GM21447 (cell line): ENCODE data around the gene DPF3.

Experiments used
- ATAC-seq: cut with Tn5 transposase; IDR thresholded peaks from one replicate; pipeline ENCODE4 v1.9.1; 2021; ENCODE audit not compliant: unreplicated experiment

Gene DPF3

DNA sequence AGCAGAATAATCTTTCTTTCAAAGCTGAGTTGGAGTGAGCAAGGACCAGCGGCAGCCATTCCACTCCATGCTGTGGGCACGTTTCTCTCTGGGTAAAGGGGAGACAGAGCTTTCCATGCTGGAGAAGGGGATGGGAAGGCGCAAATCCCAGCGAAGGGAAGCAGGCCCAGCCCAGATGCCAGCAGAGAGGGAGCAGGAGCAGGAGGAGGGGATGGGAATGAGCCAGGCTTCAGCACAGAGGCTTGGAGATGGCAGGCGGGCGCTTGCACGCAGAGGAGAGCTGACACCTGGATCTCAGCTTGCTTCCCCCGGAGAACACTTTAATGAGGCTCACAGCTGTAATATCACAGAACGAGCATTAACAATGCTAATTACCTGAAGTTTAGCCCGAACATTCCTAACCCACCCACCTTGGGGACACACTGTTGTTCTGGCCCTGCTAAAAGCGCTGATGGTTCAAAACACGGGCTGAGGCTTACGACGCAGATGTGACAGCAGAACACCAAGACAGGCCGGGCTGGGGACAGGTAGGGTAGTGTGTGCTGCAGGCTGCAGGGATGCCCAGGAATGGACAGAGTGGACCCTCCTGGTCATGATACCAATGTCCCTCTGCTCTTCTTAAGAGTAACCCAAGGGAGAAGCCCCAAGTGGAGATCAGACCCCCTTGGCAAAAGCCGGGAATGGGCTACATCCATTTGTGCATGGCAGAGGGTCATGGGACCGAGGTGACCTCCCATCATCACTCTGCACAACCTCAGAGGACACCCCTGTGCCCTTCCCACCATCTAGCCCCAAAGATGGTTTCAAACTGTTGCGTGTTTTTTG is 288.6 kb downstream of the DPF3 start:
- no peak for ATAC-seq

DNA sequence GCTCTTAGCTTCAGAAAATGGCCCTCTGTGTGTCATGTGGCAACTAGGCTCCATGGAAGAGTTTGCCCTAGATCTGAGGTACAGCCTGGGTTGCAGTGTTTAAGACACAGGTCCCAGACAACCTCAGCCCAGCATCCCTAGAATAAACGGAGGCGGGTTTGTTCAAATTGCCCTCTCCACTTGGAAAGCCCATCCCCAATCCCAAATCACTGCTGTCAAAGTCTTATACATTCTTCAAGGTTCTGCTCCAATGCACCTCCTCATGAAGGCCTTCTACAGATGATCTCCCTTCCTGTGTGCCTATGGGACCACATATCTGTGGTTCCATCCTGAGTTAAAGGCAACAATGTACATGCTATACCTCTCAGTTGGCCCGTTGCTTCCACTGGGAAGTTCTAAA is 289.8 kb downstream of the DPF3 start:
- no peak for ATAC-seq

DNA sequence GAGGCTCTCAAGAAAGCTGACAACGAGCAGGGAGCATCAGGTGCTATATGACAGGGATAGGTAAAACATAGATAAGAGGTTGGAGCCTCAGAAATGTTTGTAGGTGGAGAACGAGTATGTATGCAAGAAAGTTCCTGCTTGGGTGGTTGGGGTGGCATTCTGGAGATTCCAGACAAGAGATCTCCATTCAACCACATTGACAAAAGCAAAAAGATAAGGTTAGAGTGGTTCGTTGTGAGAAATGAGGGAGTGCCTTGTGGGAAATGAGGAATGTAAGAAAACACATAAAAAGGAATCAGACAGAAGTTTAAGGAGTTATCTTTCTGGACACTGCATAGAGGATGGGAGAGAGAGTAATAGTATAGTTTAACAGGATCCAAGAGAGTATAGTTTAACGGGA is 290.3 kb downstream of the DPF3 start:
- ATAC-seq: no peak

DNA sequence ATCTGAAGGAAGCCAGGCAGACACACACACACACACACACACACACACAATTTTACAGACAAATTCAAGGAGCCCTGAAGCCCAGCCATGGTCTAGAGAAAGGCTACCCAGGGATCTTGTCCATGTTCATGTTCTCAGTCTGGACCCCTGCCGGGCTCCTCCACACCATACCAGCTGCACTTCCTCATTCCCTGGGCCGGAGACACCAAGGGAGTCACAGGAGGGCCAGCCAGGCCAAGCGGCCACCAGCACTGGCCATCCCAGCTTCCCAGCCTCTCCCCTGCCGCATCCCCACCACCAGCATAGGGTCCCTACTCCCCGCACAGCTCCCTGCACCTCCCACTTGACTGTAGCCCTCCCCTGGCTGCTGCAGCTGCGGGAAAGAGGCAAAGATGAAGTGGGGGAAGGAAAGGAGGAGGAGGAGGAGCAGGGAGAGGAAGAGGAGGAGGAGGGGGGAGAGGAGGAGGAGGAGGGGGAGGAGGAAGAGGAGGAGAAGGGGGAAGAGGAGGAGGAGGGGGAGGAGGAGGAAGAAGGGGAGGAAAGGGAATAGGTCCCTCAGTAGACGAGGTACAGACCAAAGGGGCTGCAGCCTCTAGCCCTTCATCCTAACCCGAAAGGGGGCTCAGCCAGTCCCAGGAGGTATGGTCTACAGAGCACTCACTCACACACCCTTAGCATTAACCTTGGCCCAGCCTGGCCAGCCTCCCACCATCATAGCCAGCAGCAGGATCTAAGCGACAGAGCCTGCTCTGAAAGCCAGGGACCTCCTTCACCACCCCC is 293.2 kb downstream of the DPF3 start:
- no peak for ATAC-seq

DNA sequence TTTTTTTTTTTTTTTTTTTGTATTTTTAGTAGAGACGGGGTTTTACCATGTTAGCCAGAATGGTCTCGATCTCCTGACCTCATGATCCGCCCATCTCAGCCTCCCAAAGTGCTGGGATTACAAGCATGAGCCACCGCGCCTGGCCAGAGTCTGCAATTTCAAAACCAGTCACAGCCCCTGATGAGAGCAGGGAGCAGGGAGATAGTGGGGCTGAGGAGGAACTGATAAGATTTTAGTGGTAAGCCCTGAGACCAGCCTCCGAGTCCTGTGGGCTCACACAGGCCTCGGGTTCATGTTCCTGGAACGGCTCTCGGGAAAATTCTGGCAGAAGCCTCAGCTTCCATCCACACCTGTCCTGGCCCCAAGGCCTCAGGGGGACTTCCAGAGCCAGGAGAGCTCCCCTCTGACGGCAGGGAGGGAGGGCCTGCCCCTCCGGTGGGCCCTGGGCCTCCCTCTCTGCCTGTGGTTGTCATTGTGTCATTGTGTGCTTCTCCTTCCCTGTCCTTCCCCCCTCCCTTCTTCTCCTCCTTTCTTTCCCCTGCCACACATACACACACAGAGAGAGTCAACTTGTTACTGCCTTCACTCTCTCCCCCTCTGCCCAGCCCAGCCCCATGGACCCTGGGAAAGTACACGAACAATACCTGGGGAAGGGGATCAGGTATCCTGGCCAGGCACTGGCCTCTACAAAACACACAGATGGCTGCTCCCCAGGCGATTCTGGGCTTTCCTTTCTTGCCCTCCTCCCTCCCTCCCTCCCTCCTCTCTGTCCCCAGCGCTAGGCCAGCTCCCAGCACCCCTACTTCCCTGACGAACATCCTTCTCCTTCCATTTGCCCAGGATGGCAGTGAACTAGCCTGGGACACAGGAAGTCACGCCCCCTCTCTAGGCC is 294.1 kb downstream of the DPF3 start:
- no peak for ATAC-seq

DNA sequence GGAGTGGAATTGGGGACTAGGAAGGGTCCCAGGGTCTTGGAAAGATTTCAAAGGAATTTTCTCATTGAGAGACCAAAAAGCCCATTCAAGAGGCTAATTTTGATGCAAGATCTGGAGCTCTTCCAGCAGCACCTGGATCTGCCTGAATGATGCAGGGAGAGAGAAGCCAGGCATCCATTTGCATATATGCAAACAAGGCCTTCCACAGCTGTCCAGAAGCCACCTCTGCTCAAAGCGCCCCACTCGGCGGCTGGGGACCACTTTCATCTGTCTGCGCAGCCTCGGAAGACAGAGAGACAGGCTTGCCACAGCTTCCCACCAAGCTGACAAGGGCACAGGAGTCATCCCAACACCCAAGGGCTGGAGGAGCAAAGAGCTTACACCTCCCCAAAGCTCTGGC is 295.6 kb downstream of the DPF3 start:
- no peak for ATAC-seq

DNA sequence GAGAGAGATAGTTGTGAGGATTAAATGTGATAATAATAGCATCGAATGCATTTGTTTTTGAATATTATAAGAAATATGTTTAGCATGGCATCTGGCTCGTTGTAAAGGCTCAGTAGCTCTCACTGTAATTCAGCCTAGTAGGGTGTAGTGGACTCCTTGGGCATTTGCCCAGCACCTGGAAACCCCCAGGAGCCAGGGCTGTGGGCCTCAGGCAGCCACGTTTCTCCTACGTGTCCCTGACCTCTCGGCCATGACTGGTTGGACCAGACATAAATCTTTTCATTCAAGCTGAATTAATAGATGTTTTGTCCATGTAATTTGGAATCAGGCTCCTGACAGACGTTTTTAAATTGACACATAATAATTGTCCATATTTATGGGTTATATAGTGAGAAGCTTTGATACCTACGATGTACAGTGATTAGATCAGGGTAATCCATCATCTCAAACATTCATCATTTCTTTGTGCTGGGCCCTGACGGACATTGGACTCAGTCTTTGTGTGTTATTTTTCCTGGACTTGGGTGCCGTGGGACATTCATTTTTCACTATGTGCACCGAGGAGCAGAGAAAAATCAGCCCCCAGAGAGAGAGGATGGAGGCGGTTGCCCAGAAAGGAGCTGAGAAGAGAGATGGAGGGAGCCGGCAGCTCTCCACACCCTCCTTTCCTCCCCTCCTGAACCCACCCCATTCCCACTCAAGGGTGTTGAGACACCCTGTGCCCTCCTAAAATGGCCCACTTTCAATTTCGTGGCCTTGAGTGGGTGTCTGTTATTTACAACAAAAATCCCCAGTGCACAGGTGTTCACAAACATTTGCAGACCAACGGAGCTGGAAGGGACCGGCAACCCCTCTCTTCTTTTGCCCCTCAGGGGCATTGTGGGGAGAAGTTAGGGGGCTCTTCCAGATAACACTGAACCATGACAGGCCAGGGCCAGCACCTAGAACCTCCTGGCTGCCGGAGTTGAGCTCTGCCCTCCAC is 296.4 kb downstream of the DPF3 start:
- no peak for ATAC-seq

DNA sequence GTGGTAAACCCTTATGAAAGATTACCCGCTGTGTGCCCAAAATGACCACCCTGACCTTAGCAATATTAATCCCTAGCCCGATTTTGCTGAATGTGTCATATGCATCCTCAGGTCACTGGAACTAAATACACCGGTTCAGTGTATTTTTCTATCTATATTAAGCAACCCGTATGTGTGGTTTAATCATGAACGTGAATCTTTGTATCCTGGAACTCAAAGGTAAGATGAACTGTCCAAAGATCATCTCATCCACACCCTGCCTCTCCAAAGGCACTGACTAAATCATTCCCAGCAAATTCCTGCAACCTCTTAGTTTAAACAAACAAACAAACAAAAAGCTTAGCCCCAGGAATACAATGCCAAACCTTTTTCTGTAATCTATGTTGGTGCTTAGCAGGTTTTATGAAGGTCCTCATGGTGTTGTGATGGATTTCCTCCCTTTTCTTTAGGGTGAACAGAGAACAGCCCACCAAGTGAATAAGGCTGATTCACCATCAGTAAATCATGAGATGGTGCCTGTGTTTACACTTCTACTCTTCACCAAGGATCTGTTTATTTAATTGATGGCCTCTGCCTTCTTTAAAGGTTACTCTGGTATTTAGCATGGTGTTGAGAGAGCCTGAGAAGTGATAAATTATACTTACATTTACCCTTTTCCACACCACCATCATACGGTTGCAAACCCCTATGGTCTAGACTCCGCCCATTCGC is 298.6 kb downstream of the DPF3 start:
- no peak for ATAC-seq

DNA sequence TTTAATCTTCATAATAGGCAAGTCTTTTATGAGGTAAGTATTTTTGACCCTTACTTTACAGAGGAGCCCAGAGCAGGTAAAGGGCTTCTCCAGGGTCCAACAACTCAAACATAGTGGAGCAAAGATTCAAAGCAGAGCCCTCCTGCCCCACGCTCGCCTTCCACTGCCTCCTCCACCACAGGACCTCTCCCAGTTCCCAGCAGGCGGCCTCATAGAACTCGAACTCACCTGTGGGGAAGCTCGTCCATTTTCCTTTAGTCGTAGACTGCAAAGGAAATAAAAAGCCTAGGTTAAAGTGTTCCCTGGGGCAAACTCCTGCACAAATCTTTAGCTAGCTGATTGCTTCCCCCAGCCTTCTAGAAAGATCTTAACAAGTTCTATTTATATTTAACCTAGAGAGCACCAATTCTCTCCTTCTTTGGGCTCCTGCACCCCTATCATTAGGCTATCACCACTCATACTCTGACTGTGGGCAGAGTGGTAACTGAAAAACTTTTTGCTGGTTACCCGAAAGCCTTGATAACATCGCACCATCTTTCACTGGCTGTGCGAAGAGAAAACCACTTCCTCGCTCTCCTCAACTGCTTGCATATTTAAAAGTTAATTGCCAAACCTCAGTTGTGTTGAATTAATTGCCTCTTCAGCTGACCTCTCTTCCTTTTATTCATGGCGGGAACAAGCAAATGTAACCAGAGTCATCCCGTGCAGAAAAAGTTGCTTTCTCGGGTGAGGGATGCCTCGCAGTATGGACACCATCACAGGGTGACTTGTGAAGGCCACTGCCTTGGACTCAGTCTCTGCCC is 299.6 kb downstream of the DPF3 start:
- ATAC-seq: peak; percentile 58

DNA sequence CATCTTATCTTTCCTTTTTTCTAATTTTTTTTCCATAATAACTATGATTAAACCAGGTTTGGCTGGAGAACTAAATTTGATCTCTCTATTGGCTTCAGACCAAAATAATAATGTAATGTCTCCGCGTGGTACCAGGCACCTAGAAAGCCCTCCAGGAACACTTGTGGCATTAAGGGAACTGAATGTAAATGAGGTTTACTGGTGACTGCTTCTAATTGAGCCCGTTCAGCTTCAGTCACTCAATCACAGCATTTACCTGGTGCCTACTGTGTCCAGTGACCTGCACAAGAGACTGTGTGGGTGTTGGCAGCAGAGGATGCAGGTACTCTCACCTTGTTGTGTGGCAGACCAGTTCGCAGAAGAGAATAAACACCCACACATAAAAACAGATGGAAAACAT is 302.5 kb downstream of the DPF3 start:
- no peak for ATAC-seq

DNA sequence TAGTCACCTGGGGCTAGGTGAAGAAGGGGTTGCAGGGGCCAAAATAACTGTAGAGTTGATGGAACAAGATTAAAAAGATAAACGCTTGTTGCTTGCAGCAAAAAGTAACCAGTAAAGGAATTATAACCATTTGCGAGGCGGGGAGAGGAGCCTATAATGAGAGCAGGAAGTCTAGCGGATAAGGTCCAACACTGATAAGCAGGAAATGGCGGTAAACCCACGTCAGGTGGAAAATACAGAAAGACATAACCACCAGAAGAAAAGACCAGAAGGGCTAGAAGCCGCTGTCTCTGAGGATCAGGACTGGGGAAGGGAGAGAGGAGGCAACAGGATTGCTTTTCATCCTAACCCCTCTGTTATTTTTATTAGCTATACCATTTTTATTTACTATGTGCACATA is 303.3 kb downstream of the DPF3 start:
- no peak for ATAC-seq

DNA sequence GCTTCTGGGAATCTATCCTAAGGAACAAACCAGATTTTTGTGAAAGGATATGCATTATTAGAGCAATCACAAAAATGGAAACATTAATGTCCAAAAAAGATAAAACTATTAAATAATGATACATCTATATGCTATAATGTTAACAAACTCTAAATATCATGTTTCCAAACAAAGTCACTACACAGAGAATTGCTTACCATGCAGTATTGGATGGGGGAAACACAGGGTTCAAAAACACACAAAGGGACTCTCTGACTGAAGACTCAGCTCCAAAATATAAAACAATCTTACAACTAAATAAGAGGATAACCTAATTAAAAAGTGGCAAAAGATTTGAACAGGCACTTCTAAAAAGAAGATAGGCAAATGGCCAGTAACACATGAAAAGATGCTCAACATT is 304.2 kb downstream of the DPF3 start:
- ATAC-seq: no peak

DNA sequence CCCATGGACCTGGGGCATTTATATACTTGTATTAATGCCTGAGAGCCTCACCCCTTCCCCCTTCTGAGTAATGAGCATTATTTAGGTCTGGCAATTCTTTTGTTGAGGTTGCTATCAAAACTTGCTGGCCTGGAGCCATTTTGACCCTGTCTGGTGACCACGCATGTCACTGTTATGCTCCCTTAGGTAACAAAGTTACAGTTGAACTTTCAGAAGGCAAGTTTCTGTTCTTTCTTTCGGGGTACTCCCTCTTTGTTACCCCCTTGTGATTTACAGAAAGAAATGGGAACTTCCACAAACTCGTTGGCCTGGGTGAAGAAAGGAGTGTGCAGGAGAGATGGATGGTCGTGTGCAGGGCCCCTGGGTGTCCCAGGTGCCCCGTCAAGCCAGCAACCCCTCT is 305.4 kb downstream of the DPF3 start:
- ATAC-seq: no peak

DNA sequence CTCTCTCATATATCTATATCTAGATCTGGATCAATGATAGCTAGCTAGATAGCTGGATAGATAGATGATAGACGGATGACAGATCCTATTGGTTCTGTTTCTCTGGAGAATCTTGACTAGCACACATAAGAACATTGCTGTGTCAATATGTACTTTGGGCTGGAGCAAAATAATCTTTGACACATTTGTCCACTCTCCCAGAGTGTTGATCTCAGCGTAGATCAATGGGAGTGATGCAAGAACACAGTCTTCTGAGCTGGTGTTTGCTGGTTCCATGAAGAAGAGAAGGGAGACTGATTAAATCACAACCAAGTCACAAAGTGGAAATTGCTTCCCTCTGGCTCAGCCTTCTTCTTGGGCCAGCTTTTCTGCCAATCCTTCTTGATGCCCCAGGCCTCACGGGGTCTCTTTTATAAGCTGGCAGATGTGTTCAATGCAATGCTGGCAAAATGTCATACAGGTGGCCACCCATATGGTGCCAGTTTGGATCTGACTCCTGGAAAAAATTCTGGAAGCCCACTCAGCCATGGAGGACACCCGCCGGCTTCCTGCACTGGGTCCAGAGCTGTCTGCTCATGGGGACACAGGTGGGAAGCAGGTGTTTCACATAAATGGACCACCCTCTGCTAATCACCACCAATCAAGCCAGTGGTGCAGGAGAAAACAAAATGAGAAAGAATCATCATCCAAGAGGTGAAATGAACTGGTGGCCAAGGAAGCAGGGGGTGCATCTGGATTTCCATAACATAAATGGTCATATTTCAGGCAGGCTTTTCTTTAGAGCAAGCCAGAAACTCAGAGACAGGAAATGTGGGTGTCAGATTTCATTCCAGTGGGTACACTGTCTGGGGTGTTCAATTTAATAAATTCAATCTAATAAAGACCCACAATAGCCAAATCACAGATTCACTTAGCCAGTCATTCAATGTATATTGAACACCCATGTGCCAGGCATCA is 310.3 kb downstream of the DPF3 start:
- no peak for ATAC-seq

DNA sequence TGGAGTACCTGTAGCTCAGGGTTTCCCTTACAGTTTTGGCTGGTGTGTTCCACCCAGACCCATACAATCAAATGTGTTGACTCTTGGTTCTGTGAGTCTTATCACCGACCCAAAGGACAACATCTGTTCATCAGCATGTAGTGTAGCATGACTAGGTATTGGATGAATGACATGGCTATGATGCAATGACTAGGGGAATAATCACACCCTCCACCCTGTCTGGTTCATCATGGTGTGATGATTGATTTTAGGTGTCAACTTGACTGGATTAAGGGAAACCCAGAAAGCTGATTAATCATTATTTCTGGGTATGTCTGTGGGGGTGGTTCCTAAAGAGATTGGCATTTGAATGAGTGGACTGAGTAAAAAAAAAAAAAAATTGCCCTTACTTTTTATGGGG is 311.3 kb downstream of the DPF3 start:
- ATAC-seq: no peak

DNA sequence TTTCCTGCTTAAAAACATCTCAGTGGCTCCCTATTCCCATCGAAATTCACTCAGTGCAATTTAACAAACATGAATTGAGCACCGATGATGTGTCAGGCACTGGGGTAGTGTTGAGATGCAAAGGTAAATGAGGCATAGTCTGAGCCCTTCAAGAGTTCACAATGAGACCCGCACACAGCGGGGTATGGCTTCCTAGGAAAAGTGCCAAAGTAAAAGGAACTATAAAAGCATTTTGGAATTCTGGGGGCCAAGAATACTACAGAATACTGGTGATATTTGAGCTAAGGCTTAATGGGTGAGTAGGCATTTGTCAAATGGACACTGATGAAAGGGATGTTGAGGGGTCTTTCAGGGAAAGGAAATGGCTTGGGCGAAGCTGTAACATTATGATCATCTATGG is 315.4 kb downstream of the DPF3 start:
- ATAC-seq: no peak

DNA sequence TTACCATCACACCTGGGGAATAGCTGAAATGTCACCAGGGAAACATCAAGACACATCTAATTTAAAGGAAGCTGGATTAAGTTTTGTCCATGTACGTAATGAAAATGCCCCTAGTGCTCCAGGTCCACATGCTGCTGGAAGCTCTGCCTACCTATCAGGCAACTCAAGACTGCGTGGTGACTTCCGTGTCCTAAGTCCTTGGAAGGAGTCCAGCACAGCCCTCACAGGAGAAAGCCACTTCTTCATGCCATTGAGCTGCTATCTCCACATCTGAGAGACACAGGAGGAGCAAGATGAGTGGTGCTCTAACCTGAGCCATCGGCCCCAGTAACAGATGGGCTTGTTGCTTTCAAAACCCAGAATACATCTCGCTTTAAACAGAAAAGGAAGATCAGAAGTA is 316.4 kb downstream of the DPF3 start:
- ATAC-seq: no peak

DNA sequence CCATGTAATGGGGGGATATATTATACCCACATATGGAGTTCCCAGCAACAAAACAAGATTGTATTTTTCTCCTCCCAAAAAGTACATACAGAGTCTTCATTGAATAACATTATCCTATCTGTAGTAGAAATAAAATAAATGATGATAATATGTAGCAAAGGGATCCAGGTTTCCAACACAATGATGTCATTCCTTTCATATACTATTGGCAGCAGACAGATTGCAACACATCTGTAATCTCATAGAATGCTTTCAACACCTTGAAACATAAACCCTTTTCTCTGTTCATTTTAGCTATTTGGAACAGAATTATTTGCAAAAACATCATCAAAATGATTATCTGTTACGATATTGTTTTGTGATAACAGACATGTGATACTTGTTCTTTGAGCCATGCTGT is 317.6 kb downstream of the DPF3 start:
- no peak for ATAC-seq
